Mucosa of descending colon (tissue), 3 donors: ENCODE data around the gene DHRS12. TPM values are rescaled to one million over a fixed set of nuclear protein-coding genes. Genes with fewer than 3 reads are reported as not detected.
A peak's percentile ranks its signal among the peaks of the same experiment; 100 is the strongest.

Source experiments
- ATAC-seq: fragments of 200-7000 bp; cut with Tn5 transposase; one replicate; pipeline ENCODE4 v1.9.1; 2020; ENCODE audit warnings: mild to moderate bottlenecking, moderate library complexity
- DNase-seq, 3 donors: peaks; one replicate each; pipeline ENCODE4 v3.0.0-alpha.2; 2020
- H3K36me3 ChIP-seq: fragments of 200-600 bp; one replicate; pipeline ENCODE4 v1.8.0; 2021; ENCODE audit warnings: low read depth, mild to moderate bottlenecking
- H3K4me1 ChIP-seq: fragments of 200-600 bp; one replicate; pipeline ENCODE4 v1.8.0; 2021; ENCODE audit warnings: low read depth, mild to moderate bottlenecking
- H3K4me3 ChIP-seq: fragments of 200-600 bp; one replicate; pipeline ENCODE4 v1.8.0; 2021; ENCODE audit warnings: mild to moderate bottlenecking
- H3K9me3 ChIP-seq: fragments of 200-600 bp; one replicate; pipeline ENCODE4 v1.8.0; 2021; ENCODE audit warnings: mild to moderate bottlenecking
- intact Hi-C, 2 donors: fragments of 100-400 bp; cut with DNase I in 1 of 2; cut with micrococcal nuclease in 1 of 2; formaldehyde crosslinking; loops; one replicate each; pipeline versions ENCODE4 v1.11.0 to v1.11.1; 2022; cut with DNase I, micrococcal nuclease
- total RNA-seq, 3 donors: library from RNA; stranded (reverse); fragmentation: NEBNext Ultra II Directional in 2 of 3; extraction: Animal tissue kit (Norgen Biotek cat#: 25700) in 2 of 3; gene quantifications; one replicate each; pipeline versions ENCODE4 v1.2.1 to v1.2.4, GENCODE V29; 2021 to 2023
- TF ChIP-seq, protein P1 (sequence below): fragments of 200-600 bp; IDR thresholded peaks from one replicate; pipeline ENCODE4 v1.8.0; 2022; ENCODE audit warnings: antibody characterized with exemption, mild to moderate bottlenecking
- donor health status: DM: no; HTN: no; CAD: no; lungs with moderate emphysema.
- donor health status: DM: no; HTN: no; CAD: no.
- donor health status: DM: no; HTN: yes; CAD: no.

DHRS12 gene
- total RNA-seq, 3 donors from 2014 or later: 11.8 to 15.1 (median 14.1) TPM

GRCh38 chr13:51832471-51833152 is 28.6 kb upstream of the DHRS12 start:
- no peaks in the 10 kb centered on the region for H3K4me1 ChIP-seq
- ATAC-seq (peak; percentile 66), DNase-seq (peak in 1 of 3 donors; percentile 27)
- intact Hi-C loops: no loop called here
- H3K36me3 ChIP-seq: no peaks in the 10 kb centered on the region
- TF ChIP-seq, protein P1, sequence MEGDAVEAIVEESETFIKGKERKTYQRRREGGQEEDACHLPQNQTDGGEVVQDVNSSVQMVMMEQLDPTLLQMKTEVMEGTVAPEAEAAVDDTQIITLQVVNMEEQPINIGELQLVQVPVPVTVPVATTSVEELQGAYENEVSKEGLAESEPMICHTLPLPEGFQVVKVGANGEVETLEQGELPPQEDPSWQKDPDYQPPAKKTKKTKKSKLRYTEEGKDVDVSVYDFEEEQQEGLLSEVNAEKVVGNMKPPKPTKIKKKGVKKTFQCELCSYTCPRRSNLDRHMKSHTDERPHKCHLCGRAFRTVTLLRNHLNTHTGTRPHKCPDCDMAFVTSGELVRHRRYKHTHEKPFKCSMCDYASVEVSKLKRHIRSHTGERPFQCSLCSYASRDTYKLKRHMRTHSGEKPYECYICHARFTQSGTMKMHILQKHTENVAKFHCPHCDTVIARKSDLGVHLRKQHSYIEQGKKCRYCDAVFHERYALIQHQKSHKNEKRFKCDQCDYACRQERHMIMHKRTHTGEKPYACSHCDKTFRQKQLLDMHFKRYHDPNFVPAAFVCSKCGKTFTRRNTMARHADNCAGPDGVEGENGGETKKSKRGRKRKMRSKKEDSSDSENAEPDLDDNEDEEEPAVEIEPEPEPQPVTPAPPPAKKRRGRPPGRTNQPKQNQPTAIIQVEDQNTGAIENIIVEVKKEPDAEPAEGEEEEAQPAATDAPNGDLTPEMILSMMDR: no peak
- no peaks in the 10 kb centered on the region for H3K9me3 ChIP-seq
- no peak overlapping the region for H3K4me3 ChIP-seq

DNA sequence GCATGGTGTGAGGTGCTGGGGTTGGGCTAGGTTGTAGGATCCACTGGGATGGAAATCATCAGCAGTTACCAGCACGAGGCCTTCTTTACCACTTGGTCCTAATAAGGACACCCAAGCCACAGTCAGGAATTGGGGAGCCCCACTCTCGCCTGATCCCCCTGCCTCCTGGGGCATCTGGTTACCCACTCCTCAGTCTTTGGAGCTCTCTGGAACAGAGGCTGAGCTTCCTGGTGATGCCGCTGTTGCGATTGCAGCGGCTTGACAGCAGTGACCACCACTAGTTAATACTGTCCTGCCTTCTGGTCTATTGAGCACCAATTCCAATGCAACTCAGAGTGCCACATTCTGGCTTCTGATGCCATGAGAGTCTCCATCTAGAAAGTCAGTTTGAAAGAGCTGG is 27.6 kb upstream of the DHRS12 start:
- Histone ChIP-seq H3K4me3 (no peak overlapping the region), H3K4me1 (no peaks in the 10 kb centered on the region), H3K9me3 (no peaks in the 10 kb centered on the region), H3K36me3 (no peaks in the 10 kb centered on the region)
- DNase-seq (no peak), ATAC-seq (no peak)
- intact Hi-C loops: no loop called here
- TF ChIP-seq, protein P1: no peak

- H3K4me3 ChIP-seq: no peak overlapping the region
- no peaks in the 10 kb centered on the region for H3K9me3 ChIP-seq
- intact Hi-C loops: no loop called here
- TF ChIP-seq, protein P1: no peak
- H3K36me3 ChIP-seq: no peaks in the 10 kb centered on the region
- H3K4me1 ChIP-seq: no peaks in the 10 kb centered on the region
- DNase-seq: no peak
- no peak for ATAC-seq
Observed at GRCh38 chr13:51829568-51829899, 25.6 kb upstream of the DHRS12 start.

- ATAC-seq (no peak), DNase-seq (no peak)
- TF ChIP-seq, protein P1: no peak
- no peaks in the 10 kb centered on the region for H3K4me1 ChIP-seq
- intact Hi-C loops: no loop called here
- no peak overlapping the region for H3K4me3 ChIP-seq
- no peaks in the 10 kb centered on the region for H3K9me3 ChIP-seq
- H3K36me3 ChIP-seq: no peaks in the 10 kb centered on the region
Observed at GRCh38 chr13:51828730-51829567, 25.0 kb upstream of the DHRS12 start.

- intact Hi-C loops: no loop called here
- TF ChIP-seq, protein P1: no peak
- Histone ChIP-seq H3K36me3 (no peaks in the 10 kb centered on the region), H3K4me1 (no peaks in the 10 kb centered on the region), H3K4me3 (no peak overlapping the region), H3K9me3 (no peaks in the 10 kb centered on the region)
- ATAC-seq: no peak
- DNase-seq: no peak
Observed at GRCh38 chr13:51827254-51827653, 23.3 kb upstream of the DHRS12 start.
